SK-N-MC (cell line): ENCODE data around the gene LCMT1.

ENCODE experiments used
- FOXP2 ChIP-seq: optimal IDR thresholded peaks from 2 replicates; pipeline ENCODE3; 2011; ENCODE audit warnings: mild to moderate bottlenecking, moderate library complexity; ENCODE audit not compliant: insufficient read depth; ENCODE audit errors: extremely low read length, control extremely low read depth
- POLR2AphosphoS5 ChIP-seq: IDR thresholded peaks from 2 replicates; pipeline ENCODE4 v1.6.1; 2012; ENCODE audit warnings: mild to moderate bottlenecking, low read depth, low read length, borderline replicate concordance

DNA sequence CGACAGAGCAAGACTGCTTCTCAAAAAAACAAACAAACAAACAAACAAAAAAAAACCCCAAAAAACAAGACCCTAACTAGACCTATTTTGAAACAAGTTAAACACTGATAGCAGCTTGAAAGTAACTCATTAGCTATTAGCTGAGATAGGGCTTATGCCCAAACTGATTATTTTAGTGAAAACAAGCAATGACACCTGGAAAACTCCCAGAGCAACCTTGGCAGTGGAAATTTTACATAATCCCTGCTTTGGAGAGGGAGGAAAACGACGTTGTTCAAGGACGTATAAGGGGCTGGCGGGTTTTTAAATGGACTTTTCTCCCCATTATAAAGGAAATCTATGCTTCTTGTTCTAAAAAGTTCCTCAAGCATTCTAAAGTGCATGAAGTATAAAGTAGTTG is 59.8 kb downstream of the LCMT1 start:
- TF ChIP-seq POLR2AphosphoS5 (no peak), FOXP2 (no peak)
